H1 (cell line): ENCODE results near the gene TSPAN8.

ENCODE experiments used
- BCL11A ChIP-seq, 2 experiments: IDR thresholded peaks; one replicate each; pipeline ENCODE4 v1.6.1; 2011; ENCODE audit warnings: low read depth in 2 of 2, low read length in 2 of 2, mild to moderate bottlenecking in 2 of 2
- CBX5 ChIP-seq: fragments of 300-800, 300-1000 bp; sonication (generic); IDR thresholded peaks from 2 replicates; pipeline ENCODE4 v1.7.1; 2016; ENCODE audit warnings: antibody characterized with exemption, low read length, low read depth
- CTCF ChIP-seq, 3 experiments: IDR thresholded peaks; 1 replicate in 2 of 3; 2 replicates in 1 of 3; pipeline versions ENCODE4 v1.5.1 to v1.6.1; 2011; ENCODE audit warnings: low read length in 3 of 3, mild to moderate bottlenecking in 3 of 3, inconsistent platforms in 2 of 3, low read depth in 1 of 3, moderate library complexity in 1 of 3; ENCODE audit not compliant: insufficient read depth in 1 of 3; ENCODE audit errors: control extremely low read depth in 1 of 3
- POLR2A ChIP-seq, 2 experiments: IDR thresholded peaks; 1 replicate in 1 of 2; 2 replicates in 1 of 2; pipeline ENCODE4 v1.6.1; 2011; ENCODE audit warnings: low read depth in 2 of 2, low read length in 2 of 2, mild to moderate bottlenecking in 2 of 2; ENCODE audit errors: control extremely low read depth in 1 of 2
- RBBP5 ChIP-seq: IDR thresholded peaks from 2 replicates; pipeline ENCODE4 v1.7.1; 2012; ENCODE audit warnings: low read depth, mild to moderate bottlenecking, inconsistent platforms, low read length, moderate library complexity, borderline replicate concordance
- TAF1 ChIP-seq: IDR thresholded peaks from 2 replicates; pipeline ENCODE4 v1.6.1; 2011; ENCODE audit warnings: mild to moderate bottlenecking, low read depth, low read length
- YY1 ChIP-seq: IDR thresholded peaks from 2 replicates; pipeline ENCODE4 v1.6.1; 2011; ENCODE audit warnings: low read depth, mild to moderate bottlenecking, low read length

DNA sequence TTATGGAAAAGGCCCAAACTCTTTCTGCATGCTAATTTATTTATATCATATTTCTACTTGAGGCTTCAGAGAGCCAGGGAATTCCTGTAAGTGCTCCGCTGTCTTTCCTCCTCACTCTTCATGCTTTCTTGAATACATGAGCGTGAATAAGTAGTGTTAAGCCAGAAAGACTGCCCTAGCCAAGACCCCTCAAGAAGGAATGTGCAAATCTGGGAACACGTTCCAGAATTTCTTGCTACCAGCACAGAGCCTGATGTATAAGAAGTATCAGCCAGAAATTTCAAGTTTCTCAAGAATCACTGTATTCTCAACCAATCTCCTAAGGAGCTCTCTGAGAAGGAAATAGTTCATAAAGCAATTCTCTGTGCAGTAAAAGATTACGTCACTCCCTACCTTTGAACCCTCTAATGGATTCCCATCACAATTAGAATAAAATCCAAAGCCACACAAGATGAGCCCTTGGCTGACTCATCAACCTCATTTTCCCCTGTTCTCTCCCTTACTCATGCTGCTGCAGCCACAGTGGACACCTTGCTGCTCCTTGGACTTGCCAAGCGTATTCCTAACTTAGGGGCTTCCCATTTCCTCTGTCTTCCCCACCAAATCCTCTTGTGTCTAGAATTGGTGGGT is 6.9 kb upstream of the TSPAN8 start:
- TF ChIP-seq CTCF (IDR thresholded peaks at IDR 0.05; ENCODE audit: control extremely low read depth in 1 of 3, insufficient read depth in 1 of 3, low read depth in 1 of 3, low read length in 3 of 3), result no peak
- TF ChIP-seq POLR2A (IDR thresholded peaks at IDR 0.05; ENCODE audit: control extremely low read depth in 1 of 2, low read depth in 2 of 2, low read length in 2 of 2), result no peak
- no peak for TF ChIP-seq YY1
- no peak for TF ChIP-seq RBBP5
- no peak for TF ChIP-seq BCL11A (IDR thresholded peaks at IDR 0.05; ENCODE audit: low read depth in 2 of 2, low read length in 2 of 2)
- no peak for TF ChIP-seq CBX5
- TF ChIP-seq TAF1, result no peak
